ENCODE data around the gene GNG8.
"Not testable (repeated sequence)": the region's sequence is repeated elsewhere in the genome, so short reads cannot be mapped to it uniquely, and the experiment has no call there.

The GNG8 gene

GRCh38 chr19:46646402-46646801 is 10.4 kb upstream of the GNG8 start:
- no peak for DNase-seq (ENCODE audit: low read depth)

- no peak for DNase-seq (ENCODE audit: low read depth)
Measured at GRCh38 chr19:46644720-46645119, 8.7 kb upstream of the GNG8 start.

DNA sequence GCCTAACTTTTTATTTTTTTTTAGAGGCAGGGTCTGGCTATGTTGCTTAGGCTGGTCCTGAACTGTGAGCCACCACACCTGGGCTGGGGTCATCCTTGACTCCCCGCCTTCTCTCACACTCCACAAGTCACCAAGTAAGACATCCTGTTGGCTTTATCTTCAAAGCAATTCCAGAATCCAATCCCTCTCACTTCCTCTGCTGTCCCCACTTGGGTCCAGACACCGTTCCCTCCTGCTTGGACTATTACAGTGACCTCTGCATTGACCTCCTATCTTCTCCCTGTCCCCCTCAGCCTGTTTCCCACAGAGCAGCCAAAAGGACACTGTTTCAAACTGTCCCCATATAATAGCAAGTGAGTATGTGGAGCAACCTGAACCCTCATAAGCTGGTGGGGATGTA is 4.7 kb upstream of the GNG8 start:
- no peak for DNase-seq (ENCODE audit: low read depth)

- DNase-seq (ENCODE audit: low read depth): no peak
Measured at GRCh38 chr19:46639358-46640182, 3.6 kb upstream of the GNG8 start.

- DNase-seq (ENCODE audit: low read depth): no peak
Measured at GRCh38 chr19:46637224-46637623, 1.2 kb upstream of the GNG8 start.

DNA sequence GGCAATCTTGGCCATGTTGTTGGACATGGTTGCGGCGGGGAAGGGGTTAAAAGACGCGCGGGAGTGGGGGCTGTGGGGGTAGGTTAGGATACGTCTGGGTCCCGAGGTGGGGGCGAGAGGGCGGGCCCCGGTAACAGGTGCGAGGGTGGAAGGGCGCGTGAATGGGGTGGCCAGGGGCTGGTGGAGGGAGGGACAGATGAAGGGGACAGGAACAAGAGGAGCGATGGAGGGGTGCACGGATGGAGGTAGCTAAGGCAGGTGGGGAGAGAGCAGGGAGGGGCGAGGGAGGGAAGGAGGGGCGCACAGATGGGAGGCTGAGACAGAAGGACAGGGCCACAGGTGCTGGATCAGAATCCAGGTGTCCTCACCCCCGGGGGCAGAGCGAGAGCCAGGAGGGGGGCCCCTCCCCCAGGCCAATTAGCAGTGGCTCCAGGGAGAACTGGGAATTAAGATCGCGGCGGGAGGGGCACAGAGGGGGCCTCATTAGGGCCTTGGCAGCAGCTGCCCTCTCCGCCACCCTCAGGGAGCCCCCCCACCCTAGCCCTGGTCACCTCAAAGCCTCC is 1.3 kb downstream of the GNG8 start:
- no peak for DNase-seq (ENCODE audit: low read depth)

DNA sequence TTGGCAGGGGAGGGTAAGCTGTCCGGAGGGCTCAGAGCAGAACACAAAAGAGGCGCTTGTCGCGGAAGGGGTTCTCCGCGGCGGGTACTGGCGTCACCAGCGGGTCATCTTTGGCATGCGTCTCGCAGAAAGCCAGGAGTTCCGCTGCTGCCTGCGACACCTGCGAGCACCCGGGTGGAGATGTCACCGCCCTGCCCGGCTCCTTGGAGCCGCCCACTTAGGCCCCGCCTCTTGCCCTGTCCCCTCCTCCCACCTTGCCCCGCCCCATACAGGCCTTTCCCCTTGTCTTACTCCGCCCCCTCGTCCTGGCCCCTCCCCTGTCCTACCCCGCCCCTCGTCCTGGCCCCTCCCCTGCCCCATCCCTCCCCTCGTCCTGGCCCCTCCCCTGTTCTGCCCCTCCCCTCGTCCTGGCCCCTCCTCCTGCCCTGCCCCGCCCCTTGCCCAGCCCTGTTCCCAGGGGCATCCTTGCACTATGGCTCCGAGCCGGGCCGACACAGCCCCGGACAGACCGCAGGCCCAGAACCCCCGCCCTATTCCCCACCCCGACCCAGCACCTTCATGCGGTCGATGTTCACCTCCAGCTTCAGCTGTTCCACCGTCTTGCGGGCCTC is 1.9 kb downstream of the GNG8 start:
- DNase-seq (ENCODE audit: low read depth): peak; percentile 87

DNA sequence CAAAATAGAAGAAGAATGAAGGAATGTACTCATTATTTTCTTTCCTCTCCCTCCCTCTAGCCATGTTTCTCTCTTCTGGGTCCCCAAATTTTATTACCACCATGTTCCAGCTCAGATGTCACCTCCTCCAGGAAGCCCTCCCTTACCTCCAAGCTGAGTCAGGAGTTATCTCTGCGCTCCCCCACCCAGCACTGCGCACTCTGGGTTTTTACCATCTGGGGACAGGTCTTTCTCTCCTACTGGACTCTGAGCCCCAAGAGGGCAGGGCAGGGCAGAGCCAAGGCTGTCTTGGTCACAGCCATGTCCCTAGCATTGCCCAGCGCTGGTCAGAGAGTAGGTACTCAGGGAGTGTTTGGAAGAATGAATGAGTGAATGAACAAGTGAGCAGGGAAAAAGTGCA is 2.9 kb downstream of the GNG8 start:
- DNase-seq (ENCODE audit: low read depth): no peak

GRCh38 chr19:46631481-46631880 is 4.5 kb downstream of the GNG8 start:
- no peak for DNase-seq (ENCODE audit: low read depth)

DNA sequence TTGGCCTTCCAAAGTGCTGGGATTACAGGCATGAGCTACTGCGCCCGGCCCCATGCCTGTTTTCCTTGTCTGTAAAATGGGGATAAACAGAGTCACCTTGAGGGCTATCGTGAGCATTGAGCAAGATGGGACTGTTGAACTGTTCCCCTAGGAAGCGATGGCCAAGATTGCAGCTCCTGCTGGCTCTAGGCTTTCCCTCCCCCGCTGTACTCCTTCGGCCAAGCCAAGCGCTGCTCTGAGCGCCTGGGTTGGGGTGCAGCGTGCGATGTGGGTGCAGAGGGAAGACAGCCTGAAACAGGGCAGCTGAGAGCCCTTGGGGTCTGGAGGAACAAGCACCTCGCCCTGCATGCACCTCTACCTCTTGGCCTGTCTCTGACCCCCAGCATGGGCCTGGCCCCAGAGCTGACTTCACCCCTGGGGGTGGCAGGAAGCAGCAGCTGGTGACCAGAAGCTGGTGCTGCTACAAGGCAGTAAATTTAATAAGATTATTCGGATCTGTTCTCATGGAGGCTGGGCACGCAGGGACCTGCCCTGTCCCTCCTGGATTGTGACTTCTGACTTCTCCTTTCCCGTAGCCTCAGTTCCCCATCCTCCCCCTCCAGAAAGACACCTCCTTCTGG is 5.3 kb downstream of the GNG8 start:
- DNase-seq (ENCODE audit: low read depth): no peak

DNA sequence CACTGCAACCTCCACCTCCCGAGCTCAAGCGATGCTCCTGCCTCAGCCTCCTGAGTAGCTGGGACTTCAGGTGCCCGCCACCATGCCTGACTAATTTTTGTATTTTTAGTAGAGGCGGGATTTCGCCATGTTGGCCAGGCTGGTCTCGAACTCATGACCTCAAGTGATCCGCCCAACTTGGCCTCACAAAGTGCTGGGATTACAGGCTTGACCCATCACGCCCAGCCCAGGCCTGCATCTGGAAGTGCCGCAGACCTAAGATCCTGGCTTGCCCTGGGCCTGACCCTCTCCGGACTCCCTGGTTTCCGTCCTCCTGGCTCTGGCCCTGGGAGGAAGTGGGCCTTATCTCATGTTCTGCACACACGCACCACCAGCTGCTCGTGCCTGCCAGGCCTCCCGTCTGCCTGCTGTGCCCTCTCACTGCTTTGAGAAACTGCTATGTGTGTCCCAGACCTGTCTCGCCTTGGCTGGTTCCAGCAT is 6.4 kb downstream of the GNG8 start:
- DNase-seq (ENCODE audit: low read depth): no peak

GRCh38 chr19:46628970-46629369 is 7.0 kb downstream of the GNG8 start:
- DNase-seq (ENCODE audit: low read depth): not testable (repeated sequence)

- DNase-seq (ENCODE audit: low read depth): no peak
Measured at GRCh38 chr19:46626446-46626845, 9.6 kb downstream of the GNG8 start.

- no peak for DNase-seq (ENCODE audit: low read depth)
Measured at GRCh38 chr19:46625731-46626130, 10.3 kb downstream of the GNG8 start.

GRCh38 chr19:46624958-46625661 is 10.9 kb downstream of the GNG8 start, which contains the start of gene PTGIR:
Gene PTGIR (minus strand): TSS chr19:46625089. CDS start chr19:46624225, 864 bp downstream.
- no peak for DNase-seq (ENCODE audit: low read depth)

DNA sequence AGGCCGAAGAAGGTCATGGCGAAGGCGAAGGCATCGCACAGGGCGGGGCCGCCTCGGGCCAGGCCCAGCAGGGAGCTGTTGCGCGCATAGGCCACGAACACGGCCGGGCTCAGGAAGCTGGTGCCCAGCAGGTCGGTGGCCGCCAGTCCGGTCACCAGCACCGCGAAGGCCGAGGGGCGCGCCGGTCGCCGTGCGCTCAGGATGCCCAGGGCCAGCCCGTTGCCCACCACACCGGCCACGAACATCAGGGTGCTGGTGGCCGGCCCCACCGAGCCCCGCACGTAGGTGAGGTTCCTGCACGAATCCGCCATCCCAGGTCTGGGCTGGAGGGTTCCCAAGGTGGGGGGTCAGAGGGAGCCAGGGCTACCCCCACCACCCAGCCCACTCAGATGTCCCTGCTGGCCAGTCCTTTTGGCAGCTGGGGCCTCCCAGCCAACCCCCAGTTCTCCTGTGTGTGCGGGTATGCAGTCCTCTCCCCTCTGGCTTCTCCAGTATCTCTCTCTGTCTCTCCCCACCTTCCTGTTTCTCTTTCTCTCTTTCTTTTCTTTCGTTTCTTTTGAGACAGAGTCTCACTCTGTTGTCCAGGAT is 12.0 kb downstream of the GNG8 start:
- DNase-seq (ENCODE audit: low read depth): no peak

GRCh38 chr19:46622118-46622446 is 13.9 kb downstream of the GNG8 start:
- no peak for DNase-seq (ENCODE audit: low read depth)

DNA sequence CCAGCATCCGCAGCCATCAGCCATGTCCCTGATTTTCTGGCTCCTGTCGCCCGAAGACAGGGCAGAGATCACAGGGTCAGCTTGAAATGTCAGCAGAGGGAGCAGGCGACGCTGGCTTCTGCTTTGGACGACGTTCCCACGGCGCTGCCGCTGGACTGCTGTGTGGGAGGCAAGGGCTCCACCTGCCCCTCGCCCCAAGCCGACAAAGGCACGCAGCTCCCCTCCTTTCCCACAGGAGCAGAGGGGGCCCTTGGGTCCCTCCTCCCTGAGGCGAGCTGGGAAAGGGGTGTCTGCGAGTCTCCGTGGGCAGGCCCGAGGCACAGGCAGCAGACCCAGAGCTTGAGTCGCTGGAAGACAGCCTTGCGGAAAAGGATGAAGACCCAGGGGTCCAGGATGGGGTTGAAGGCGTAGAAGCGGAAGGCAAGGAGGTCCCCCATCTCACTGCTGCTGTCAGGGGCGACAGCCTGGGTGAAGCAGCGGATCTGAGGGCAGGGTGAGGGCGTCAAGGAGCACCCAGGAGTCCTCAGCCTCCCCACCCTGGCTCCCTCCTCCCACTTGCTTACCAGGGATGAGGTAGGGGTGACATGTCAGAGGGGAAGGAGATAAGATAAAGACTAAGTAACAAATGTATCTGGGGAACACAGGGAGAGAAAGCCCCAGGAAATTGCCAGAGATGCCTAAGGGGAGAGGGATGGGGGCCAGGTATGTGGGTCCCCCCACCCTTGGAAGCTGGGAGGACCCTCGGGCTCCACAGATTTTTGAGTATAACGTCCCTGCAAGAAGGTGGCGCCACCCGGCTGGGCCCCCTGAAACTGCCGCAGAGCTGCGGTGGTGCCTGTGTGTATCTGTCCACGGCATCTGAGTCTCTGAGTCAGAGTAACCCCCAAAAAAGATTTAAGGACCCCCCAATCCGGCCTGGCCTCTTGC is 14.5 kb downstream of the GNG8 start:
- DNase-seq (ENCODE audit: low read depth): no peak

- no peak for DNase-seq (ENCODE audit: low read depth)
Measured at GRCh38 chr19:46620716-46621115, 15.3 kb downstream of the GNG8 start.

DNA sequence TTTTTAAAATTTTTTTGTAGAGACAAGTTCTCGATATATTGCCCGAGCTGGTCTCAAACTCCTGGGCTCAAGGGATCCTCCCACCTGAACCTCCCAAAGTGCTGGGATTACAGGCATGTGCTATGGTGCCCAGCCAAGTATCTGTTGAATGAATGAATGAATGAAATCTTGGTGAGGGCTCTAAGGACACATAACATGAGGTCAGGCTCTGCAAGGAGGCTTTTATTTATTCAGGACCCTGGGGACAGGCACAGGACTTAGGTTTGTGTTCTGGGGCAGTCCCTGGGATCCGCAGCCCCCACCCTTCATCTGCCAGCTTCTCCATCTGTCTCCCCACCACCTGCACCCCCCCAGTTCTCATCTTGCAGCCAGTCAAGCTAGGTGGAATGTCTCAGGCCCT is 15.7 kb downstream of the GNG8 start:
- DNase-seq (ENCODE audit: low read depth): no peak

All from stimulated activated CD8-positive, alpha-beta memory T cell treated with anti-CD3 and anti-CD28 coated beads, Interleukin-12 subunit alpha, Interleukin-12 subunit beta, amount 100 ng/mL, for 1 hour (primary cell).